HG02588 (cell line): ENCODE measurements around the gene DCAF5.

Experiments
- ATAC-seq: cut with Tn5 transposase; IDR thresholded peaks from one replicate; pipeline ENCODE4 v1.9.1; 2021; ENCODE audit warnings: mild to moderate bottlenecking, moderate library complexity; ENCODE audit not compliant: unreplicated experiment

The DCAF5 gene

GRCh38 chr14:69149461-69150244 lies 3.3 kb downstream of the DCAF5 start:
- no peak for ATAC-seq

- no peak for ATAC-seq
Measured at GRCh38 chr14:69142101-69142500, 10.8 kb downstream of the DCAF5 start.

GRCh38 chr14:69141550-69141949 lies 11.4 kb downstream of the DCAF5 start:
- no peak for ATAC-seq

GRCh38 chr14:69139743-69140142 lies 13.2 kb downstream of the DCAF5 start:
- no peak for ATAC-seq

GRCh38 chr14:69137843-69138535 lies 14.9 kb downstream of the DCAF5 start:
- ATAC-seq: no peak

GRCh38 chr14:69137416-69137815 lies 15.5 kb downstream of the DCAF5 start:
- no peak for ATAC-seq

GRCh38 chr14:69135133-69135532 lies 17.8 kb downstream of the DCAF5 start:
- ATAC-seq: no peak

- ATAC-seq: no peak
Measured at GRCh38 chr14:69133206-69134125, 19.5 kb downstream of the DCAF5 start.

GRCh38 chr14:69132513-69133181 lies 20.3 kb downstream of the DCAF5 start:
- no peak for ATAC-seq

GRCh38 chr14:69131176-69131575 lies 21.7 kb downstream of the DCAF5 start:
- no peak for ATAC-seq

GRCh38 chr14:69129264-69129880 lies 23.5 kb downstream of the DCAF5 start:
- ATAC-seq: no peak

GRCh38 chr14:69118305-69118704 lies 34.6 kb downstream of the DCAF5 start:
- no peak for ATAC-seq

GRCh38 chr14:69117020-69117767 lies 35.7 kb downstream of the DCAF5 start:
- no peak for ATAC-seq

- no peak for ATAC-seq
Measured at GRCh38 chr14:69115407-69116185, 37.3 kb downstream of the DCAF5 start.

- ATAC-seq: no peak
Measured at GRCh38 chr14:69114763-69115162, 38.2 kb downstream of the DCAF5 start.

- no peak for ATAC-seq
Measured at GRCh38 chr14:69108358-69108757, 44.6 kb downstream of the DCAF5 start.

GRCh38 chr14:69107407-69108003 lies 45.4 kb downstream of the DCAF5 start:
- no peak for ATAC-seq

- no peak for ATAC-seq
Measured at GRCh38 chr14:69106451-69106850, 46.5 kb downstream of the DCAF5 start.
